Mucosa of descending colon (tissue), 3 donors: Measurements from ENCODE around the gene RAPGEF2. TPM values are rescaled to one million over a fixed set of nuclear protein-coding genes. Genes with fewer than 3 reads are reported as not detected.

Experiments used
- ATAC-seq: fragments of 200-7000 bp; cut with Tn5 transposase; one replicate; pipeline ENCODE4 v1.9.1; 2020; ENCODE audit warnings: mild to moderate bottlenecking, moderate library complexity
- DNase-seq, 3 donors: peaks; one replicate each; pipeline ENCODE4 v3.0.0-alpha.2; 2020
- H3K36me3 ChIP-seq: fragments of 200-600 bp; one replicate; pipeline ENCODE4 v1.8.0; 2021; ENCODE audit warnings: low read depth, mild to moderate bottlenecking
- H3K4me1 ChIP-seq: fragments of 200-600 bp; one replicate; pipeline ENCODE4 v1.8.0; 2021; ENCODE audit warnings: low read depth, mild to moderate bottlenecking
- H3K4me3 ChIP-seq: fragments of 200-600 bp; one replicate; pipeline ENCODE4 v1.8.0; 2021; ENCODE audit warnings: mild to moderate bottlenecking
- H3K9me3 ChIP-seq: fragments of 200-600 bp; one replicate; pipeline ENCODE4 v1.8.0; 2021; ENCODE audit warnings: mild to moderate bottlenecking
- CTCF ChIP-seq: fragments of 200-600 bp; IDR thresholded peaks from one replicate; pipeline ENCODE4 v1.8.0; 2022; ENCODE audit warnings: antibody characterized with exemption, mild to moderate bottlenecking
- intact Hi-C, 2 donors: fragments of 100-400 bp; cut with DNase I in 1 of 2; cut with micrococcal nuclease in 1 of 2; formaldehyde crosslinking; loops; one replicate each; pipeline versions ENCODE4 v1.11.0 to v1.11.1; 2022; cut with DNase I, micrococcal nuclease
- total RNA-seq, 3 donors: library from RNA; stranded (reverse); fragmentation: NEBNext Ultra II Directional in 2 of 3; extraction: Animal tissue kit (Norgen Biotek cat#: 25700) in 2 of 3; gene quantifications; one replicate each; pipeline versions ENCODE4 v1.2.1 to v1.2.4, GENCODE V29; 2021 to 2023
- donor health status: DM: no; HTN: no; CAD: no; lungs with moderate emphysema.
- donor health status: DM: no; HTN: no; CAD: no.
- donor health status: DM: no; HTN: yes; CAD: no.

Gene RAPGEF2
- total RNA-seq, 3 donors from 2014 or later = 42.8 to 68.2 (median 55.1) TPM

- ATAC-seq = no peak
- DNase-seq = no peak
- intact Hi-C loops = no loop called here
- TF ChIP-seq CTCF = no peak
- H3K4me1 ChIP-seq = no peaks in the 10 kb centered on the region
- H3K4me3 ChIP-seq = no peak overlapping the region
- no peaks in the 10 kb centered on the region for H3K9me3 ChIP-seq
- no peaks in the 10 kb centered on the region for H3K36me3 ChIP-seq
Observed at GRCh38 chr4:159383562-159383931, 280.7 kb downstream of the RAPGEF2 start.

GRCh38 chr4:159384017-159384416 is 281.1 kb downstream of the RAPGEF2 start:
- TF ChIP-seq CTCF = no peak
- Histone ChIP-seq H3K4me3 (no peak overlapping the region), H3K36me3 (no peaks in the 10 kb centered on the region), H3K4me1 (no peaks in the 10 kb centered on the region), H3K9me3 (no peaks in the 10 kb centered on the region)
- DNase-seq (no peak), ATAC-seq (no peak)
- intact Hi-C loops = no loop called here

DNA sequence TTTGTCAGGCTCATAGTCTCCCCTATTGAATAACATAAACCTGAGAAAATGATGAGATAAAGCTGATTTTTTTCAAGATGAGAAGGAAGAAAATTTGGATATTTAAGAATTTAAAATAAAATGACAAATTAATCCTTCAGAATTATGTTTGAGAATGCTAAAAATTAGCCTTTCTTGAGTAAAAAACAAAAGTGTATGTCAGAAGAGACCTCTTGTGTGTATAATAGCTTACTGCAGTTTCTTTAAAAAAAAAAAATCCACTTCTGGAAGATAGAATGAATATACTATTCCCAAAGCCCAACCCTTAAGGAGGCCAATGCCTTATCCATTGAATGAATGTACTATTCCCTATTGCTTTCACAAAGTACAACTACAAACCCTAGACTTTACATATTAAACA is 281.8 kb downstream of the RAPGEF2 start:
- H3K36me3 ChIP-seq = no peaks in the 10 kb centered on the region
- DNase-seq (no peak), ATAC-seq (no peak)
- TF ChIP-seq CTCF = no peak
- no peak overlapping the region for H3K4me3 ChIP-seq
- intact Hi-C loops = no loop called here
- no peaks in the 10 kb centered on the region for H3K9me3 ChIP-seq
- no peaks in the 10 kb centered on the region for H3K4me1 ChIP-seq

DNA sequence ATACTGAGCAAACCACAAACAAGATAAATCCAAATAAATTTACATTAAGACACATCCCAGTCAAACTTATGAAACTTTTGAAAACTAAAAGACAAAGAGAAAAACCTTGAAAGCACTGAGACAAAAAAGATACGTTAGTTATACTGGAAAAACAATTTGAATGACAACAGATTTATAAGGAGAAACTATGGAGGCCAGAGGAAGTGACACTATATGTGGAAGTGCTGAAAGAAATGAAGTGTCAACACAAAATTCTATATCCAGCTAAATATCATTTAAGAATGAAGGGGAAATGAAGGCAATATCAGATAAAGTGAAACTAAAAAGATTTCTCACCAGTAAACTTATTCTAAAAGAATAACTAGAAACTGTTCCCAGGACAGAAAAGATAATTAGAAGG is 283.7 kb downstream of the RAPGEF2 start:
- no peaks in the 10 kb centered on the region for H3K36me3 ChIP-seq
- no peaks in the 10 kb centered on the region for H3K4me1 ChIP-seq
- ATAC-seq = no peak
- no peak overlapping the region for H3K4me3 ChIP-seq
- no peak for DNase-seq
- H3K9me3 ChIP-seq = no peaks in the 10 kb centered on the region
- TF ChIP-seq CTCF = no peak
- intact Hi-C loops = no loop called here

- Histone ChIP-seq H3K9me3 (no peaks in the 10 kb centered on the region), H3K4me1 (no peaks in the 10 kb centered on the region), H3K4me3 (no peak overlapping the region), H3K36me3 (no peaks in the 10 kb centered on the region)
- no peak for TF ChIP-seq CTCF
- ATAC-seq (no peak), DNase-seq (no peak)
- intact Hi-C loops = no loop called here
Observed at GRCh38 chr4:159389756-159390155, 286.9 kb downstream of the RAPGEF2 start.

- TF ChIP-seq CTCF = no peak
- intact Hi-C loops = no loop called here
- H3K36me3 ChIP-seq = no peaks in the 10 kb centered on the region
- no peaks in the 10 kb centered on the region for H3K4me1 ChIP-seq
- DNase-seq = peak in 1 of 3 donors; percentile 14
- ATAC-seq = no peak
- H3K4me3 ChIP-seq = no peak overlapping the region
- no peaks in the 10 kb centered on the region for H3K9me3 ChIP-seq
Observed at GRCh38 chr4:159390648-159391047, 287.8 kb downstream of the RAPGEF2 start.
